HepG2 (cell line): ENCODE results near the gene NCMAP. TPM values are rescaled to one million over a fixed set of nuclear protein-coding genes. Genes with fewer than 3 reads are reported as not detected.

ENCODE experiments used
- DPF2 ChIP-seq: sonication (generic); formaldehyde crosslinking; IDR thresholded peaks from 2 replicates; pipeline ENCODE4 v1.4.0; 2020; ENCODE audit warnings: mild to moderate bottlenecking, low read depth, missing genetic modification reagents, borderline replicate concordance
- FOXA3 ChIP-seq: IDR thresholded peaks from 2 replicates; pipeline ENCODE4 v1.6.1; 2016; ENCODE audit warnings: missing genetic modification reagents, missing compliant biosample characterization
- GATA4 ChIP-seq: sonication (generic); IDR thresholded peaks from 2 replicates; pipeline ENCODE4 v1.6.1; 2016; ENCODE audit warnings: antibody characterized with exemption, low read depth, borderline replicate concordance
- HDAC2 ChIP-seq: sonication (generic); formaldehyde crosslinking; IDR thresholded peaks from 2 replicates; pipeline ENCODE4 v1.4.0; 2020; ENCODE audit warnings: missing genetic modification reagents
- HNF4A ChIP-seq: sonication (generic); formaldehyde crosslinking; IDR thresholded peaks from 2 replicates; pipeline ENCODE4 v1.4.0; 2020; ENCODE audit warnings: missing genetic modification reagents
- ISL2 ChIP-seq: sonication (generic); formaldehyde crosslinking; IDR thresholded peaks from 2 replicates; pipeline ENCODE4 v1.5.0; 2020; ENCODE audit warnings: missing genetic modification reagents
- KLF6 ChIP-seq: IDR thresholded peaks from 2 replicates; pipeline ENCODE4 v1.8.0; 2016; ENCODE audit warnings: missing biosample characterization, missing genetic modification reagents
- SIX1 ChIP-seq: sonication (generic); formaldehyde crosslinking; IDR thresholded peaks from 2 replicates; pipeline ENCODE4 v1.4.0; 2020; ENCODE audit warnings: missing genetic modification reagents, borderline replicate concordance
- SMAD3 ChIP-seq: sonication (generic); formaldehyde crosslinking; IDR thresholded peaks from 2 replicates; pipeline ENCODE4 v1.4.0; 2020; ENCODE audit warnings: missing genetic modification reagents
- TBX3 ChIP-seq: fragments of 450-650 bp; IDR thresholded peaks from 2 replicates; pipeline ENCODE4 v1.6.1; 2017; ENCODE audit warnings: antibody characterized with exemption, mild to moderate bottlenecking, inconsistent platforms, borderline replicate concordance
- TEAD3 ChIP-seq: optimal IDR thresholded peaks from 2 replicates; pipeline ENCODE3; 2016; ENCODE audit warnings: borderline replicate concordance
- ZBTB7B ChIP-seq: sonication (generic); formaldehyde crosslinking; IDR thresholded peaks from 2 replicates; pipeline ENCODE4 v1.4.0; 2020; ENCODE audit warnings: missing genetic modification reagents
- ZEB1 ChIP-seq: IDR thresholded peaks from 2 replicates; pipeline ENCODE4 v1.6.1; 2012; ENCODE audit warnings: mild to moderate bottlenecking, low read depth, inconsistent platforms; ENCODE audit not compliant: insufficient replicate concordance
- ZNF350 ChIP-seq: sonication (generic); formaldehyde crosslinking; IDR thresholded peaks from 2 replicates; pipeline ENCODE4 v1.4.0; 2020; ENCODE audit warnings: mild to moderate bottlenecking, low read depth, missing genetic modification reagents, borderline replicate concordance
- ZNF841 ChIP-seq: sonication (generic); formaldehyde crosslinking; IDR thresholded peaks from 2 replicates; pipeline ENCODE4 v1.8.1; 2023; ENCODE audit warnings: missing genetic modification reagents, borderline replicate concordance
- polyA plus RNA-seq, 8 experiments: library from polyadenylated mRNA; depleted of rRNA in 3 of 8; stranded (reverse) in 7 of 8; unstranded in 1 of 8; fragments of >200 nt; fragmentation: Illumina TruSeq in 4 of 8; extraction: Trizol in 4 of 8; gene quantifications; 2 replicates each; pipeline versions ENCODE4 v1.2.1 to v1.2.3, GENCODE V29; 2011 to 2016; ENCODE audit warnings: low read depth in 4 of 8, missing spikeins in 1 of 8, mixed read lengths in 1 of 8; ENCODE audit not compliant: insufficient read depth in 1 of 8
- total RNA-seq, 5 experiments: library from RNA; depleted of rRNA; stranded (reverse); fragments of >200 nt; fragmentation: Illumina TruSeq; extraction: Trizol; gene quantifications; 2 replicates each; pipeline ENCODE4 v1.2.3, GENCODE V29; 2016; ENCODE audit warnings: low read depth in 1 of 5
- TF ChIP-seq, protein P1 (sequence below): sonication (generic); formaldehyde crosslinking; IDR thresholded peaks from 2 replicates; pipeline ENCODE4 v1.8.0; 2022; ENCODE audit warnings: mild to moderate bottlenecking, missing genetic modification reagents, moderate library complexity
- TF ChIP-seq, protein P2 (sequence below): sonication (generic); formaldehyde crosslinking; IDR thresholded peaks from 2 replicates; pipeline ENCODE4 v1.8.0; 2023; ENCODE audit warnings: mild to moderate bottlenecking, missing genetic modification reagents
- TF ChIP-seq, protein P3 (sequence below): IDR thresholded peaks from 2 replicates; pipeline ENCODE4 v1.6.1; 2012; ENCODE audit warnings: inconsistent platforms
- TF ChIP-seq, protein P4 (sequence below): sonication (generic); formaldehyde crosslinking; conservative IDR thresholded peaks from 2 replicates; pipeline ENCODE4 v1.4.0; 2020; ENCODE audit warnings: mild to moderate bottlenecking, missing genetic modification reagents, moderate library complexity
- TF ChIP-seq, protein P5 (sequence below): IDR thresholded peaks from 2 replicates; pipeline ENCODE4 v1.6.1; 2016; ENCODE audit warnings: low read depth, borderline replicate concordance
- TF ChIP-seq, protein P6 (sequence below): sonication (generic); formaldehyde crosslinking; IDR thresholded peaks from 2 replicates; pipeline ENCODE4 v1.4.0; 2020; ENCODE audit warnings: missing genetic modification reagents, borderline replicate concordance

Gene NCMAP
- total and polyA plus RNA-seq, 2 of the 13 experiments (the other 11 are each of a cell fraction or from before 2014, with no cell fraction given): 2.7 to 20.0 TPM

DNA sequence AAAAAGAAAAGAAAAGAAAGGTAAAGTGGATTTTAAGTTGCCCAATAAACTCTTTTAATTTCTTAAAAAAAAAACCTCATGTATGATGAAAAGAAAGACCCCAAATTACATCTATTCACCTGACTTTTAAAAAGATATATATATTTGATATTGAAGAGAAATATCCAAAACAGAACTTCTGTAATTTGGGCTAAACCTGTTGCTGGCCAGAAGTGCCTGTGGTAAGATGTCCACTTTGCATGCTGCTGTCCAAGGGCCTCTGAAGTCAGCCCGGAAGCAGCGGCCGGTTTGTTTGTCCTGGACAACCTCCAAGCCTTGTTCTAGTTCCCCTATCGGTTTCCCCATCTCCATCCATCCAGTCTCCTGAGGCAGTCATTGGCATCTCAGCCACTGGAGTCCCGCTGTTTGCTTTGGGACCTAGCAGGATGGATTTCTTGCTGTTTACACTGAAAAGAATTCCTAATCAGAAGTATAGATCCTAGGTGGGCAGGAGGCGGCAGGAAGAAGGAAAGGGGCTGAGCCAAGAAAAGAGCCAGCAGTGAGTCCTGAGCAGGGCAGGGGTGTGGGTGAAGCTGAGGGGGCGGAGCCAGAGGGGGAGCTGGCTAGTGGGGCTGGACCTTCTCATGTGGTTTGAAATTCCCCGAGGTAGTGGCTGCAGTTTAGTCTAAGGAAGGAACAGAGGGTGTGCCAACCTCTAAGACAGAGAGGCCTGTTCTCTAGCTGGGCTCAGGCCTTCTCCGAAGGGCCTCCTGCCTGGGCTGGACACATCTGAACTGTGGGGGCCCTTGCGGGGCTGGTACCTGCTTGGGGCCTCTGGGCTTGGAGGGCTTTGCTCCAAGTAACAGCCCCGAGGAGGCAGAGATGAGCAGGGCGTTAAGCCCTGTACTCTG, 3.3 kb downstream of the NCMAP start (continued):
- TF ChIP-seq, protein P1, sequence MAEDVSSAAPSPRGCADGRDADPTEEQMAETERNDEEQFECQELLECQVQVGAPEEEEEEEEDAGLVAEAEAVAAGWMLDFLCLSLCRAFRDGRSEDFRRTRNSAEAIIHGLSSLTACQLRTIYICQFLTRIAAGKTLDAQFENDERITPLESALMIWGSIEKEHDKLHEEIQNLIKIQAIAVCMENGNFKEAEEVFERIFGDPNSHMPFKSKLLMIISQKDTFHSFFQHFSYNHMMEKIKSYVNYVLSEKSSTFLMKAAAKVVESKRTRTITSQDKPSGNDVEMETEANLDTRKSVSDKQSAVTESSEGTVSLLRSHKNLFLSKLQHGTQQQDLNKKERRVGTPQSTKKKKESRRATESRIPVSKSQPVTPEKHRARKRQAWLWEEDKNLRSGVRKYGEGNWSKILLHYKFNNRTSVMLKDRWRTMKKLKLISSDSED: no peak
- TF ChIP-seq TBX3 (no peak), DPF2 (CRISPR knock-in tag) (peak; percentile 37; the same call in 1 of the 2 replicates), SIX1 (0 out of 2 replicates have a peak, but pooled peaks have one; percentile 34), ZNF841 (CRISPR knock-in tag) (no peak), HNF4A (CRISPR knock-in tag) (peak; percentile 21), FOXA3 (CRISPR knock-in tag) (peak; percentile 87), SMAD3 (CRISPR knock-in tag) (0 out of 2 replicates have a peak, but pooled peaks have one; percentile 58), HDAC2 (CRISPR knock-in tag) (peak; percentile 92), ZNF350 (peak; percentile 60; the same call in 1 of the 2 replicates), GATA4 (peak; percentile 85), KLF6 (peak; percentile 25; the same call in 1 of the 2 replicates), ZEB1 (peak; percentile 39), ZBTB7B (0 out of 2 replicates have a peak, but pooled peaks have one; percentile 24), TEAD3 (CRISPR knock-in tag) (peak; percentile 73), ISL2 (CRISPR knock-in tag) (peak; percentile 67; the same call in 1 of the 2 replicates)
- TF ChIP-seq, protein P2, sequence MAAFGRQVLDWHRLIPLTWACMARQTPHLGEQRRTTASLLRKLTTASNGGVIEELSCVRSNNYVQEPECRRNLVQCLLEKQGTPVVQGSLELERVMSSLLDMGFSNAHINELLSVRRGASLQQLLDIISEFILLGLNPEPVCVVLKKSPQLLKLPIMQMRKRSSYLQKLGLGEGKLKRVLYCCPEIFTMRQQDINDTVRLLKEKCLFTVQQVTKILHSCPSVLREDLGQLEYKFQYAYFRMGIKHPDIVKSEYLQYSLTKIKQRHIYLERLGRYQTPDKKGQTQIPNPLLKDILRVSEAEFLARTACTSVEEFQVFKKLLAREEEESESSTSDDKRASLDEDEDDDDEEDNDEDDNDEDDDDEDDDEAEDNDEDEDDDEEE (CRISPR knock-in tag): 0 out of 2 replicates have a peak, but pooled peaks have one; percentile 19
- TF ChIP-seq, protein P3, sequence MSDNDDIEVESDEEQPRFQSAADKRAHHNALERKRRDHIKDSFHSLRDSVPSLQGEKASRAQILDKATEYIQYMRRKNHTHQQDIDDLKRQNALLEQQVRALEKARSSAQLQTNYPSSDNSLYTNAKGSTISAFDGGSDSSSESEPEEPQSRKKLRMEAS: peak; percentile 33; the same call in 1 of the 2 replicates
- TF ChIP-seq, protein P4, sequence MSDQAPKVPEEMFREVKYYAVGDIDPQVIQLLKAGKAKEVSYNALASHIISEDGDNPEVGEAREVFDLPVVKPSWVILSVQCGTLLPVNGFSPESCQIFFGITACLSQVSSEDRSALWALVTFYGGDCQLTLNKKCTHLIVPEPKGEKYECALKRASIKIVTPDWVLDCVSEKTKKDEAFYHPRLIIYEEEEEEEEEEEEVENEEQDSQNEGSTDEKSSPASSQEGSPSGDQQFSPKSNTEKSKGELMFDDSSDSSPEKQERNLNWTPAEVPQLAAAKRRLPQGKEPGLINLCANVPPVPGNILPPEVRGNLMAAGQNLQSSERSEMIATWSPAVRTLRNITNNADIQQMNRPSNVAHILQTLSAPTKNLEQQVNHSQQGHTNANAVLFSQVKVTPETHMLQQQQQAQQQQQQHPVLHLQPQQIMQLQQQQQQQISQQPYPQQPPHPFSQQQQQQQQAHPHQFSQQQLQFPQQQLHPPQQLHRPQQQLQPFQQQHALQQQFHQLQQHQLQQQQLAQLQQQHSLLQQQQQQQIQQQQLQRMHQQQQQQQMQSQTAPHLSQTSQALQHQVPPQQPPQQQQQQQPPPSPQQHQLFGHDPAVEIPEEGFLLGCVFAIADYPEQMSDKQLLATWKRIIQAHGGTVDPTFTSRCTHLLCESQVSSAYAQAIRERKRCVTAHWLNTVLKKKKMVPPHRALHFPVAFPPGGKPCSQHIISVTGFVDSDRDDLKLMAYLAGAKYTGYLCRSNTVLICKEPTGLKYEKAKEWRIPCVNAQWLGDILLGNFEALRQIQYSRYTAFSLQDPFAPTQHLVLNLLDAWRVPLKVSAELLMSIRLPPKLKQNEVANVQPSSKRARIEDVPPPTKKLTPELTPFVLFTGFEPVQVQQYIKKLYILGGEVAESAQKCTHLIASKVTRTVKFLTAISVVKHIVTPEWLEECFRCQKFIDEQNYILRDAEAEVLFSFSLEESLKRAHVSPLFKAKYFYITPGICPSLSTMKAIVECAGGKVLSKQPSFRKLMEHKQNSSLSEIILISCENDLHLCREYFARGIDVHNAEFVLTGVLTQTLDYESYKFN (CRISPR knock-in tag): peak; percentile 77
- TF ChIP-seq, protein P5, sequence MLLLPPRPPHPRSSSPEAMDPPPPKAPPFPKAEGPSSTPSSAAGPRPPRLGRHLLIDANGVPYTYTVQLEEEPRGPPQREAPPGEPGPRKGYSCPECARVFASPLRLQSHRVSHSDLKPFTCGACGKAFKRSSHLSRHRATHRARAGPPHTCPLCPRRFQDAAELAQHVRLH (CRISPR knock-in tag): peak; percentile 44; the same call in 1 of the 2 replicates
- TF ChIP-seq, protein P6, sequence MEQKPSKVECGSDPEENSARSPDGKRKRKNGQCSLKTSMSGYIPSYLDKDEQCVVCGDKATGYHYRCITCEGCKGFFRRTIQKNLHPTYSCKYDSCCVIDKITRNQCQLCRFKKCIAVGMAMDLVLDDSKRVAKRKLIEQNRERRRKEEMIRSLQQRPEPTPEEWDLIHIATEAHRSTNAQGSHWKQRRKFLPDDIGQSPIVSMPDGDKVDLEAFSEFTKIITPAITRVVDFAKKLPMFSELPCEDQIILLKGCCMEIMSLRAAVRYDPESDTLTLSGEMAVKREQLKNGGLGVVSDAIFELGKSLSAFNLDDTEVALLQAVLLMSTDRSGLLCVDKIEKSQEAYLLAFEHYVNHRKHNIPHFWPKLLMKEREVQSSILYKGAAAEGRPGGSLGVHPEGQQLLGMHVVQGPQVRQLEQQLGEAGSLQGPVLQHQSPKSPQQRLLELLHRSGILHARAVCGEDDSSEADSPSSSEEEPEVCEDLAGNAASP: peak; percentile 65; the same call in 1 of the 2 replicates
